Subcutaneous abdominal adipose tissue (tissue), 5 donors: ENCODE results near the gene EIF2B4.

Experiments
- H3K27ac ChIP-seq: one replicate; pipeline ENCODE4 v1.7.0; 2013; ENCODE audit warnings: low read depth, mild to moderate bottlenecking, inconsistent platforms, low read length, moderate library complexity
- H3K27me3 ChIP-seq, 5 donors: one replicate each; pipeline ENCODE4 v1.7.0; 2013; ENCODE audit warnings: low read length in 5 of 5, inconsistent platforms in 1 of 5; ENCODE audit not compliant: control insufficient read depth in 5 of 5, insufficient read depth in 4 of 5
- H3K36me3 ChIP-seq, 5 donors: one replicate each; pipeline ENCODE4 v1.7.0; 2013; ENCODE audit warnings: low read length in 5 of 5; ENCODE audit not compliant: control insufficient read depth in 5 of 5, insufficient read depth in 5 of 5
- H3K4me1 ChIP-seq, 5 donors: one replicate each; pipeline ENCODE4 v1.7.0; 2013; ENCODE audit warnings: low read length in 5 of 5, mild to moderate bottlenecking in 3 of 5, moderate library complexity in 1 of 5; ENCODE audit not compliant: control insufficient read depth in 5 of 5, insufficient read depth in 5 of 5
- H3K4me3 ChIP-seq, 5 donors: one replicate each; pipeline ENCODE4 v1.7.0; 2013; ENCODE audit warnings: low read length in 5 of 5, low read depth in 1 of 5
- H3K9ac ChIP-seq, 5 donors: one replicate each; pipeline ENCODE4 v1.7.0; 2013; ENCODE audit warnings: low read length in 5 of 5, mild to moderate bottlenecking in 4 of 5, moderate library complexity in 3 of 5
- H3K9me3 ChIP-seq, 5 donors: one replicate each; pipeline ENCODE4 v1.7.0; 2013; ENCODE audit warnings: low read length in 5 of 5; ENCODE audit not compliant: control insufficient read depth in 5 of 5
- donor health status: healthy.
- donor health status: healthy.
- donor health status: healthy.
- donor health status: healthy.
- donor health status: healthy.

The EIF2B4 gene

GRCh38 chr2:27315122-27315521 lies 55.0 kb downstream of the EIF2B4 start:
- Histone ChIP-seq H3K9me3 (no peaks in the 10 kb centered on the region), H3K9ac (no peak overlapping the region), H3K27ac (no peak overlapping the region), H3K27me3 (no peaks in the 10 kb centered on the region), H3K36me3 (peaks cover 0 to 36% (median 22%) of the 10 kb centered on the region in 5 donors), H3K4me3 (no peak overlapping the region), H3K4me1 (peaks cover 0 to 9% (median 0%) of the 10 kb centered on the region in 5 donors)

DNA sequence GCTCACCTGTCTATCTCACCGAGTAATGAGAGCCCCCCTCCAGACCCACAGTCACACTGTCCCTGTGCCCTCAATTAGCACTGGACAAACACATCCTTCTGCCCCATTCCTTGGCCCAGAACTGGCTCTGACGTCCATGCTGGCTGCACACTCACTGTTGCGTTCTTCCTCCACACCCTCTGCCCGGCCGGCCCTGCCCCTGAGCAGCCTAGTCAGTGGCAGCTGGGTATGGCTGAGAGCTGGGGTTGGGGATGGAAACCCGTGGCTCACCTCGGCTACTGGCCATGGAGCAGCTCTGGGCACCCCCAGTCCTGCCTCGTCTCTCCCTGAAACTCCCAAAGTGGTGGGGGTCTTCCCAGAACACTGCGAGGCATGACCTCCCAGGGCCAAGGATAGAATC lies 55.4 kb downstream of the EIF2B4 start:
- Histone ChIP-seq H3K9ac (no peak overlapping the region), H3K9me3 (no peaks in the 10 kb centered on the region), H3K36me3 (peaks cover 0 to 39% (median 24%) of the 10 kb centered on the region in 5 donors), H3K27me3 (no peaks in the 10 kb centered on the region), H3K4me1 (peaks cover 0 to 9% (median 0%) of the 10 kb centered on the region in 5 donors), H3K27ac (no peak overlapping the region), H3K4me3 (no peak overlapping the region)
